WI38 (cell line): Measurements from ENCODE around the gene MIER3.

Experiments
- H3K4me3 ChIP-seq: 2 replicates; pipeline ENCODE4 v1.5.1; 2011; ENCODE audit warnings: low read depth, mild to moderate bottlenecking, control low read depth, low read length
- TF ChIP-seq, protein P1 (sequence below): IDR thresholded peaks from 2 replicates; pipeline ENCODE4 v1.5.1; 2012; ENCODE audit warnings: low read depth, mild to moderate bottlenecking, control low read depth, low read length

MIER3 gene

DNA sequence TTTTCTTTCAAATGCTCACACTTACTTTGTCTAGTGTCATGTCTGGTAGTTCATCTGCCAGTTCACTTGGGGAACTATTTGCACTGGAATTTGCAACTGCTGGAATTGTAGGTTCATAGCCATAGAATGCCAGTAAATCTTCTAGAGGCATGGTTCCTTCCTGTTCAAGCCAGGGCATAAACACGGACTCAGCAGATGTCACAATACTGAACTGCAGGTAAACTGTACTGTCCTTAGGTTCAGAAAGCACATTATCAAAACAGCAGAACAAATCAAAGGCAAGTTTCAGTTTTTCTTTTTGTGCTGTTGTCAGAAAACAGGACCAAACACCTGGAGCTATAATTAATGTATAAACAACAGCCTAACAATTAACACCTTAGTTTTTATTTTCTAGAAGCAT is 13.1 kb downstream of the MIER3 start:
- TF ChIP-seq, protein P1, sequence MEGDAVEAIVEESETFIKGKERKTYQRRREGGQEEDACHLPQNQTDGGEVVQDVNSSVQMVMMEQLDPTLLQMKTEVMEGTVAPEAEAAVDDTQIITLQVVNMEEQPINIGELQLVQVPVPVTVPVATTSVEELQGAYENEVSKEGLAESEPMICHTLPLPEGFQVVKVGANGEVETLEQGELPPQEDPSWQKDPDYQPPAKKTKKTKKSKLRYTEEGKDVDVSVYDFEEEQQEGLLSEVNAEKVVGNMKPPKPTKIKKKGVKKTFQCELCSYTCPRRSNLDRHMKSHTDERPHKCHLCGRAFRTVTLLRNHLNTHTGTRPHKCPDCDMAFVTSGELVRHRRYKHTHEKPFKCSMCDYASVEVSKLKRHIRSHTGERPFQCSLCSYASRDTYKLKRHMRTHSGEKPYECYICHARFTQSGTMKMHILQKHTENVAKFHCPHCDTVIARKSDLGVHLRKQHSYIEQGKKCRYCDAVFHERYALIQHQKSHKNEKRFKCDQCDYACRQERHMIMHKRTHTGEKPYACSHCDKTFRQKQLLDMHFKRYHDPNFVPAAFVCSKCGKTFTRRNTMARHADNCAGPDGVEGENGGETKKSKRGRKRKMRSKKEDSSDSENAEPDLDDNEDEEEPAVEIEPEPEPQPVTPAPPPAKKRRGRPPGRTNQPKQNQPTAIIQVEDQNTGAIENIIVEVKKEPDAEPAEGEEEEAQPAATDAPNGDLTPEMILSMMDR = no peak
- H3K4me3 ChIP-seq = no peak overlapping the region

DNA sequence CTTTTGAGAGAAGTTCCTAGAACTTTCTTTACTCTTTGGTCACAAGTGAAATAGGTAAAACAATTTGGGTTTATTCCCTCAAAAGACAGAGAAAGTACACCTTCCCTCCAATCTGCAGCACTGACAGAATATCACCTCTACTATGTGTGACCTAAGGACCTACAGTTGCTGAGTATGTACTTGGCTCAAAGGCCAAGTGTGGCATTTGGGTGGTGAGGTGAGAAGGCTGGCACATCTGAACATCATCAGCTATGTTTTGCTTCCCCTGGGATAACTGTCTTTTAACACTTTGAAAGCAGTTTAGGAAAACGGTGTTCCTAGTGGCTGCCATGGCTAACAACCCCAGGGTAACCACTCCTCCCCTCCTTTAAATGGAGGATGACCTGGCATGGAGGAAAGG is 17.6 kb downstream of the MIER3 start:
- H3K4me3 ChIP-seq = no peak overlapping the region
- TF ChIP-seq, protein P1 = no peak

DNA sequence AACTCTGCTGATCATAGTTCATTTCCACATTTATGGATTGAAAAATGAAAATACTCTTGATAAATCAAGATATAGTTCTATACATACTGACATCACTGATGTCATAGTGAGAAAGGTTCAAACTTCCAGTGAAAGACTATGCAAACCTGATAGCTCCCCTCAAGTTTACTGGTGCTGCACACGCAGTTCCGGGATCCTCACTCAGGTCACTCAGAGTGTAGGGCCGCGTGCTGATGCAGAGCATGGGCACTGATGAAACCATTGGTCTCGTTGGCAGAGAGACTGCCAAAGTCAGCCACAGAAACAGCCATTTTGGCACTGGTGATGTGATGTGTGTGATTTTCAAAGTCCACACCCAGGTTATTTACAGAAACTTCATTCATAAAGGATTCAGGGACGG is 29.0 kb downstream of the MIER3 start:
- H3K4me3 ChIP-seq = no peak overlapping the region
- TF ChIP-seq, protein P1 = no peak

DNA sequence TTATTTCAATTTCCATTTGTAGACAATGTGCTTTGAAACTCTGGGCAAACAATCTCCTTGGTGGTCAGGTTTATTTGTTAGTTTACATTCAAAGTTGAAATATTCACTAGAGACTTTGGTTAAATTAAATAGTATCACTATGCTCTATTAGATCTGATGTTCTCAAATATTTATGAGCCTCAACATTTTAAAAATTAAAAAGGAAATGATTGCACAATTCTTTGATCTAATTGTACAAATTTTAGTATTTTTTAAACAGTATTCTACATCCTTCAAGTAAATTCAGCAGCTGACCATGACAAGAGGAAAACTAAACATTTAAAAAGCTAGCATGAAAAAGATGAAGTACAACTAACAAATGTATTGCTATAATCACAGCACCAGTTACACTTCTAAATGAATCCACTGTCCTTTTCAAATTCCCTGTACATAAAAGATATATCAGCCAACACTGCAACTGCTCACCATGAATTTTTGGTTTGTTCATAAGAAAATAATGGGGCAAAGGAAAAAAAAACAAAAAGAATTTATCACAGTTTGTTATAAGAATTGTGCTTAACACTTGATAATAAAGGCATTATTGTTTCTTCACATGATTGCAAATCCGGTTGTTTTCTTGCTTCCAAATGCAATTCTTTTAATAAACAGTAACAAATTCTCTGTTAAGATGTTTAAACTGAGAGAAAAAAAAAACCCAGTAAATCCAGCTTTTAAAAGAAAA is 31.8 kb downstream of the MIER3 start:
- no peak overlapping the region for H3K4me3 ChIP-seq
- TF ChIP-seq, protein P1 = no peak

DNA sequence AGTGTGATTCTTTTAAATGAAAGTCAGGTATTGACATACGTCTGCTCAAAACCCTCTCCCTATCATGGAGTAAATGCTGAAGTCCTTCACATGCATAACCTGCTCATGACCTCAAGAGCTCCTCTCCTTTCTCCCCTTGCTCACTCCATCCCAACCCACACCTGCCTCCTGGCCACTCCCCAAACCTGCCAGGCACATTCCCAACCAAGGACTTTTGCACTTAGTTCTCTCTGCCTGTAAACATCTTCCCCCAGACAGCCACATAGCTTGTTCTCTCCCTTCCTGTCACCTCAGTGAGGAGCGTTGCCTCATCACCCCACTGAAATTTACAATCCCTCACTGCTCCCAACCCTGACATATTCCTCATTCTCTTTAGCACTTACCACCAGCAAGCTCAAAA is 33.9 kb downstream of the MIER3 start:
- H3K4me3 ChIP-seq = no peak overlapping the region
- TF ChIP-seq, protein P1 = no peak

DNA sequence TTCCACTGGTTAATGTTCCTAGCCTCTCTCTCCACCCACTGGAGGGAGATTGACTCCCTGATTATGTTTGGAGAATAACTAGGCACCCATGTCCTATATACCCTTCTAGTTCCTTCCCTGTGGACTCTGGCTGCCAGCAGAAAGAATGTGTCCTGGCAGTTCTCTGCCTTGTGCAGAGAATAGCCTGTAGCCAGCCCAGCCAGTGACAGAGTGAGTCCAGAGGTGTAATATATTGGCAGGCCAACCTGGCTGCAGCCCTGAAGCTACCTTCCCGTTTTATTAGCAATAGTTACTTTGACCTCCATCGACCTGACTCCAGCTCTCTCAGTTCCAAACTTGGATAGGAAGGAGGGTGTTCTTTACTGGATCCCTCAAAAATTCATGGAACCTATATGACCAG is 34.4 kb downstream of the MIER3 start:
- TF ChIP-seq, protein P1 = no peak
- no peak overlapping the region for H3K4me3 ChIP-seq

DNA sequence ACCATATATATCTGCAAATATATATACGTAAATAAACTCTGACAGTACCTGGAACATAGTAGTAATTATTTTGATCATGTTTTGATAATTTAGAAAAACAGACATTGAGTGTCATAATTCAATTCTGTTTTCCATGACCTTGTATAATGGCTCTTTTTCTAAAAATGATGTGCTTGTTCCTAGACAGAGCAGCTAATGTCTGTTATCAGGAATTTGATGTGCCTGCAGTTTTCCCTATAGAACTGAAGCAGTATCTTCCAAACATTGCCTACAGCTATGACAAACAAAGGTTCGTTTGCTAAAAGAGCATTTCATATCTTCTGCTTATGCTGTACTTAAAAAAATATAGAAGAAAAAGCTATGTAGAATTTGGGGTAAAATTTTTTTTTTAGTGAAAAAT is 37.2 kb downstream of the MIER3 start:
- no peak overlapping the region for H3K4me3 ChIP-seq
- TF ChIP-seq, protein P1 = no peak
